Spleen (tissue), 7 donors: ENCODE results near the gene ATG7.

Experiments used
- CTCF ChIP-seq, 11 experiments: fragments of 200-600 bp in 7 of 11; fragments of 450-650 bp in 4 of 11; sonication (generic) in 4 of 11; IDR thresholded peaks in 8 of 11; conservative IDR thresholded peaks in 3 of 11; 1 replicate in 7 of 11; 2 replicates in 4 of 11; pipeline versions ENCODE4 v1.4.0 to v1.8.0; 2016 to 2021; ENCODE audit warnings: antibody characterized with exemption in 11 of 11, inconsistent platforms in 4 of 11, mild to moderate bottlenecking in 1 of 11
- POLR2A ChIP-seq, 3 donors: fragments of 450-650 bp; IDR thresholded peaks; one replicate each; pipeline ENCODE4 v1.5.1; 2017; ENCODE audit warnings: antibody characterized with exemption in 3 of 3, mild to moderate bottlenecking in 1 of 3
- donor health status: DM: no; HTN: no; CAD: no; lungs with moderate emphysema.
- donor health status: DM: no; HTN: no; CAD: no.
- donor health status: DM: no; HTN: no; CAD: no.

GRCh38 chr3:11310258-11310657, 38.1 kb downstream of the ATG7 start:
- TF ChIP-seq CTCF (IDR thresholded peaks at IDR 0.05 in 8 of 11, conservative IDR thresholded peaks at IDR 0.05 in 3 of 11) = no peak
- TF ChIP-seq POLR2A (IDR thresholded peaks at IDR 0.05) = no peak
